Urinary bladder (tissue), 4 donors: ENCODE results near the gene SUFU. TPM values are rescaled to one million over a fixed set of nuclear protein-coding genes. Genes with fewer than 3 reads are reported as not detected.

ENCODE experiments used
- DNase-seq: peaks from one replicate; pipeline ENCODE4 v3.0.0-alpha.2; 2015; ENCODE audit errors: extremely low spot score
- H3K27ac ChIP-seq: one replicate; pipeline ENCODE4 v1.5.1; 2013; ENCODE audit warnings: low read depth, mild to moderate bottlenecking, moderate library complexity
- H3K36me3 ChIP-seq: one replicate; pipeline ENCODE4 v1.6.1; 2013; ENCODE audit warnings: mild to moderate bottlenecking, moderate library complexity; ENCODE audit not compliant: insufficient read depth
- H3K4me1 ChIP-seq: one replicate; pipeline ENCODE4 v1.6.1; 2013; ENCODE audit warnings: mild to moderate bottlenecking, moderate library complexity; ENCODE audit not compliant: insufficient read depth
- H3K4me3 ChIP-seq: one replicate; pipeline ENCODE4 v1.5.1; 2013; ENCODE audit warnings: low read depth, low read length
- WGBS: extraction: QIAGEN DNeasy Blood & Tissue Kit; methylation state at CpG from one replicate; pipeline ENCODE4 v1.1.7; 2013; 5-methylcytosine and 5-hydroxymethylcytosine counted together
- polyA plus RNA-seq: library from polyadenylated mRNA; stranded (reverse); fragments of 200-250 nt; gene quantifications from one replicate; pipeline ENCODE4 v1.2.3, GENCODE V29; 2013
- total RNA-seq: library from RNA; depleted of rRNA; stranded (reverse); fragments of >200 nt; gene quantifications from one replicate; pipeline ENCODE4 v1.2.3, GENCODE V29; 2014
- donor health status: healthy with polysubstance abuse.
- donor health status: healthy.

Gene SUFU
- total and polyA plus RNA-seq, 2 donors: 8.1 to 11.2 TPM

DNA sequence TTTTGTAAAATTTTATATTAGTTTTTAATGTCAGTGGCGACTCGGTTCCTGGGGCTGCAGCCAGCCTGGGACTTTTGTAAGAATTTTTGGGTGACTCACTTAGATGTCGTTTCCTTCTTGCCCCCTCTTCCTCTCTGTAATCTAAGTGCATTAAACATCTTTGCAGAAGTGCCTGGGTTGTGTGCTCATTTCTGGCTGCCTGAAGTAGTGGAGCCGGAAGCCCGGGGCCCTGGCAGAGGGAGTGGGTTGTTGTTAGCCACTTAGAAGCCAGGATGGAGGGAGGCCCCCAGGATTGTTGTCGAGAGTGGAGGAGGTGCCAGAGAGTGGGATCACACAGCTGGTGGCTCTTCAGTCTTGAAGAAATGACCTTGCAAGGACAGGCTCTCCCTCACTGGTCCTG, 129.5 kb downstream of the SUFU start:
- WGBS: 6% methylated on average over 6 of the region's 6 CpGs
- H3K36me3 ChIP-seq: no peaks in the 10 kb centered on the region
- H3K27ac ChIP-seq: peak overlapping the region; percentile 76
- no peak overlapping the region for H3K4me3 ChIP-seq
- no peak for DNase-seq
- no peaks in the 10 kb centered on the region for H3K4me1 ChIP-seq

DNA sequence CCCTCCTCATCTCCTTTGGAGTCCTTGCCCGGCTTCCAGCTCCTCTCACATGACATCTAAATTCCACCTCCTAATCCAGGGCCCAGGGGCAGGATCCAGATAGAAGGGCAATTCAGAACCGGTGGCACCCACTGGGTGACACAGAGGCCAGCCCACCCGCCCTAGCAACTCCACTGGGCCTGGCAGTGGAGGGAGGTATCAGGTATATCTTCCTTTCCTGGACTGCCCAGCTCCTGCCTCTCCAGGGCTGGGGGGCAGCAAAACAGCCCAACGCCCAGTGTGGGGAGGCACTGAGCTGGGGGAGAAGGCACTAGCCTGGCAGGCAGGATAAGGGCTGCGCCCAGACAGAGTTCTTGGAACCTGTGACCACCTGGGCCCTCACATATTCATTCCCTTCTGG, 130.1 kb downstream of the SUFU start:
- WGBS: 86% methylated on average over 5 of the region's 5 CpGs

DNA sequence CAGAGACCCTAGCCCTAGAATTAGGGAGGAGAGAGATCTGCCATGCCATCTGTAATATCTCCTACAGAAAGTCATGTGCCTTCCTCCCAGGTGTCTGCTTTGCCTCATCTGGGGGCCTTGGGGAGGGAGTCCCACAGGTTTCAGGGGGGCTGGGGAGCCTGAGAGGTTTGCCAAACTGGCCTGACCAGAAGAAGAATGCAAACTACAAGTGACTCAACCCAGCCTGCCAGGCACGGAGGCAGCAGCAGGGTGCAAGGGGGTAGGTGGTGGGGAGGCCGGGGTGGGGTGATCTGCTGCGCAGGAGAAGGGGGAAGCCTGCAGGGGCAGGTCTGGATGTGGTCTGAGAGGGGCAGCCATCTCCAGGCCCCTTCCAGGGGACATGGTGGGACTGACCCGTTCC, 130.9 kb downstream of the SUFU start:
- DNase-seq: peak; percentile 66
- H3K36me3 ChIP-seq: no peaks in the 10 kb centered on the region
- no peak overlapping the region for H3K27ac ChIP-seq
- H3K4me1 ChIP-seq: no peaks in the 10 kb centered on the region
- WGBS: 61% methylated on average over 4 of the region's 4 CpGs
- H3K4me3 ChIP-seq: no peak overlapping the region

More for the DNA sequence above, 130.1 kb downstream of the SUFU start:
- no peak overlapping the region for H3K4me3 ChIP-seq
- no peak for DNase-seq
- no peaks in the 10 kb centered on the region for H3K4me1 ChIP-seq
- peak overlapping the region; percentile 76 for H3K27ac ChIP-seq
- H3K36me3 ChIP-seq: no peaks in the 10 kb centered on the region

DNA sequence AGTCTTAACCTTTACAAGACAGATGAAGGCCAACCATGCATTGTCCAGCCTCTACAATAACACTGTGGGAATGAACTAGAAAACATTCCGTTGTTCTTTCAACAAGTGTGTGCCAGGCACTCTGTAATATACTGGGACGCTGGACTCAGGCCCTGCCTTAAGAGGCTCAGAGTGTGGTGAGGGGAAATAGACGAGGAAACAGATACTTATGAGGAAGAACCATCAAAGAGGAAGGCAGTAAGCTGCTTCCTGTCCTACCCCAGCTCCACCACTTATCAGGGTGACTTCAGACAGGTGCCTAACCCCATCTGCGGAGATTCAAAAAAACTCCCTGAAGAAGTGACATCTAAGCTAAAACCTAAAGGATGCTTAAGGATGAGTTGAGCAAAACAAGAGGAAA, 131.6 kb downstream of the SUFU start:
- Histone ChIP-seq H3K36me3 (no peaks in the 10 kb centered on the region), H3K4me1 (no peaks in the 10 kb centered on the region), H3K27ac (no peak overlapping the region), H3K4me3 (no peak overlapping the region)
- 52% methylated on average over 4 of the region's 4 CpGs for WGBS
- DNase-seq: no peak

DNA sequence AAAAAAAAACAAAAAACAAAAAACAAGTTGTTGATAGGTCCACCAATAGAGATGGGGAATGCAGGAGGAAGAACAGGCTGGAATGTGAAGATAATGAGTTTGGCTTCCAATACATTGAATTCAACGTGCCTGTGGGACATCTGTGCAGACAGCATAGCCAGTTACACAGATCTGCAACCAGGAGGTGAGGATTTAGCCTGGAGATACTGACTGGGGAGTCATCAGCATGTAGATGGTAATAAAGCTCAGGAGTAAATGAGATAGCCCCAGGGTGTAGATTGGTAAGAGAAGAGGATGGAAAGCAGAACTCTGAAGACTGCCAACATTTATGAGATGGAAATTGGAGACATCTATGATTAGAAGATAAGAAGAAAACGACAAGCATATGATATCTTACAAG, 135.8 kb downstream of the SUFU start:
- no peak overlapping the region for H3K4me3 ChIP-seq
- DNase-seq: no peak
- no peaks in the 10 kb centered on the region for H3K36me3 ChIP-seq
- WGBS: 18% methylated on average over 2 of the region's 2 CpGs
- H3K27ac ChIP-seq: no peak overlapping the region
- H3K4me1 ChIP-seq: no peaks in the 10 kb centered on the region

DNA sequence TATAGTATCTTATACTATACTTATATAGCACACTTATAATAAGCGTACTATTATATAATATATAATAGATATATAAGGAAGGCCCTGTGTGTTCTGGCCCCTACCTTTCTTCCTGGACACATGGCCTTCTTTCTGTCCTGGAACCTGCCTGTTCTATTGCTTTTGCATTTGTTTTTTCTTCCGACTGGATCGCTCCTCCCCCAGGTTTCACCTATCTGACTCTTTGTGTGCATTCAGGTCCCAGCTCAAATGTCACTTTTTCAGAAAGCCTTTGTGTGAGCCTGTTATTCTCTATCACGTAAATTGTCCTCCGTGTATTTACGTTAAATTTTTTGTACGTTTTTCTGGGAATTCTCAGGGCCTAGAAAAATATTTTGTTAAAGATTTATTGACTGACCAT, 137.6 kb downstream of the SUFU start:
- no peaks in the 10 kb centered on the region for H3K36me3 ChIP-seq
- WGBS: 27% methylated on average over 7 of the region's 7 CpGs
- peak overlapping the region; percentile 92 for H3K27ac ChIP-seq
- H3K4me3 ChIP-seq: peak overlapping the region; percentile 89
- DNase-seq: no peak
- H3K4me1 ChIP-seq: no peaks in the 10 kb centered on the region

DNA sequence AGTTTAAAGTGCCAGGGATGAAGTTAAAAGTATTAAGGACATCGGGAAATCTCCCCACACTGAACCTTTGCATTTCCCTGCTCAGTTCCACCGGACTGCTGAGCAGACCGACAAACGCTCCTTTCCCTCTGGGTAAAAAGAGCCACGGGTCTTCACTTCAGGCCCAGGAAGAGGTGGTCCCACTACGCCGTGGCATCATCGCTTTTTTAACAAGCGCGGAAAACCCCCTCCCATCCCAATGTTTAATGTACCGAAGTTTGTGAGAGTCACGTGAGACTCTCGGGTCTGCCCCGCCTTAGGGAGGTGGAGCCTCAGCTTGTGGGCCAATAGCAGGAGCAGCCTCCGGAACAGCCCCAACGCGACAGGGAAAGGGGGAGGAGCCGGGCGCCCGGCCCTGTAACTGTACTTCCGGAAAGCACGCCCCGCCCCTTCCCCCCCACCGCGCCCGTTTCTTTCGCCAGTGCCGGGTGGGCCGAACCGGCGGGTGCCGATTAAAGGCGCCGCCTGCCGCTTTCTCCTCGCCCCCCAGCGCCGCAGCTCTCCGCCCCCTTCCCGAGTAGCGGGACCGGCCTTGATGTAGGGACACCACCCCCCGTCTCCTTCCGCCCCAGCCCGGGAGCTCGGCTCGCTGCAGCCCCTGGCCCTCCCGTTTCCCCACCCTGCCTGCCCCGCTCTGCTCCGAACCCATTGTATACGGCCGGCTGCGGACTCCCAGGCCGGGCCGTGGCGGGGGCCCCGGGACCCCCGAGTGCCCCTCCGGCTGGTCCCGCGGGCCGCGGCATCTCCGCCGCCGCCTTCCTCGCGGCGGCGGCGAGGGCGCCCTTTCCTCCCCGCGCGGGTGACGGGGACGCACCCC, 138.3 kb downstream of the SUFU start:
- peak; percentile 97 for DNase-seq
- no peaks in the 10 kb centered on the region for H3K4me1 ChIP-seq
- peak overlapping the region; percentile 89 for H3K4me3 ChIP-seq
- H3K36me3 ChIP-seq: no peaks in the 10 kb centered on the region
- peak overlapping the region; percentile 98 for H3K27ac ChIP-seq
- 1% methylated on average over 77 of the region's 77 CpGs for WGBS

DNA sequence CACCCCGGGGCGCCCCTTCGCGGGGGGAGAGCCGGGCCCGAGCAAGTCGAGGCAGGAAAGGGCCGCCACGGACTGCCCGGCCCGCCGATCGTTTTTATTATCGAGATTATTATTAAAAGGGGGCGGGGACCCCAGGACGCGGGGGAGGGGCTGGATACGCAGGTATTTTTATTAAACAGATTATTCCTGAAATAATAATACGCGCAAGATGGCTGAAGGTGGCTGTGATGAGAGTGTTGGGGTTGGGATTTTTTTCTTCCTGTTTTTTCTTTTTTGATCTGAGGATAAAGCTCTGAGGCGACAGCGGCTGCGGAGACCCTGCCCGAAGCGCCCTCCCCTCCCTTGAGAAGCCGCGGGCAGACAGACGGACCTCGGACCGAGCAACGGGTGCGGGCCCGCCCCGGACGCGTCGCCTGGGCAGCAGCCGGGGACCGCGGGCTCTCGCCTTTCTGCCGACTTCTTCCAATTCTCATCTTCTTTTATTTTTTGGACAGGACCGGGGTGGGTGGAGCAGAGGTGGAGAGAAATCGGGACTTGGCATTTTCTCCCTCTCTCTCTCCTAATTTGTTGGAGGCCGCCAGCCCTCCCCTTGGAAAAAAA, 139.1 kb downstream of the SUFU start:
- no peaks in the 10 kb centered on the region for H3K36me3 ChIP-seq
- peak overlapping the region; percentile 89 for H3K4me3 ChIP-seq
- under 1% methylated on average over 45 of the region's 45 CpGs for WGBS
- H3K4me1 ChIP-seq: no peaks in the 10 kb centered on the region
- peak overlapping the region; percentile 98 for H3K27ac ChIP-seq
- DNase-seq: no peak

DNA sequence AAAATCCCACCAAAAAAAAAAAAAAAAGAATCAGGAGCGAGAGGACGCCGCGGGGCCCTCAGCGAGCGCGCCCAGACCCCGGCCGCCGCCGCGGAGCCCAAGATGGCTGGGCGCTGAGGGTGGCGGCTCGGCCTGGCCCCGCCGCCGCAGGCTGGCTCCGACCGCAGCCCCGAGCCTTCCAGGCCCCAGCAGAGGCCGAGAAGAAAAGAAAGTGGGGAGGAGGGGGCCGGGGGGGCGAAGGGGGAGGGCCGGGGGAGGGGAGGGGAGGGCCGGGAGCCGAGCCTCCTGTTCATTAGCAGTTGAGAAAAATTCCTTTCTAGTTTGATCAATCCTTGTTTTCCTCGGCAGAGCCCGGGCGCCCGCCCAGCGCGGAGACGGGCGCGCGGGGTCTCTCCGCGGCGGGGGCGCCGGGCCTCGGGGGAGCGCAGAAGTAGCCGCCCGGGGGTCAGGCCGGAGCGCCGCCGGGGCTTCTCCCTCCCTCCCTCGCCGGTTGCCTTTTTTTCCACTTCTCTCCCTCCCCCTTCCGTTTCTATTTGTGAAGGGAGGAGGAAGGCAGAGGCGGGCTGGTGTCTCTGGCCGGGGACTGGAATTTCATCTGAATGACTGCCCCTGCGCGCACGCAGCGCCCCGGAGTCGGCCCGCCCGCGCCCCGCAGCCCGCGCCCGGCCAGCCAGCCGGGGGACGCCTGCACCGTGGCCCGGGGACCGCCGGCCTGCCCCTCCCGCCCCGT, 139.7 kb downstream of the SUFU start:
- peak overlapping the region; percentile 89 for H3K4me3 ChIP-seq
- DNase-seq: no peak
- H3K36me3 ChIP-seq: no peaks in the 10 kb centered on the region
- WGBS: under 1% methylated on average over 72 of the region's 76 CpGs
- no peaks in the 10 kb centered on the region for H3K4me1 ChIP-seq
- H3K27ac ChIP-seq: peak overlapping the region; percentile 98

DNA sequence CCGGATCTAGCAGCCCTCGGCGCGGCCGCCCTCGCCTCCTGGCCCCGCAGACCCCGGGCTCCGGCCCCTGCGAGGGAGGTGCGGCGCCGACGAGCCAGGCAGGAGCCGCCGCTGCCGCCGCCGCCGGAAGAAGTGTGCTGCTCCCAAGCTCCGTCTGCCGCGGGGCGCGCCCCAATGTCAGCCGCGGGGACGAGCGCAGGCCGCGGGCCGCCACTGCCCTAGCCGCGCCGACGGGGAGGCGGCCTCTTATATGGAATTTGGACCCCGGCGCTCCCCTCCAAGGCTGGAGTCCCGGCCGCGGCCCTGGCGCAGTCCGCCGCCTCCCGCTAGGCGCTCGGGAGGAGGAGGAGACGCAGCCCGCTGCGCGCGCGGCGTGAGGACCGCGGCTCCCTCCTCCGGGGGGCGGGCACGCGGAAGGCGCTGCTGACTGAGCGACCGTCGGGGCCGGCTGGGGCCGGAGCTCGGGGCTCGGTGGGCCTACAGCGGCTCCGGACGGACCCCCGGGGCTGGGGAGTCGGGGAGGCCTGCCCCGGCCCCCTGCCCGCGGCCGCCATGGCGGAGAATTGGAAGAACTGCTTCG, 140.4 kb downstream of the SUFU start, which contains the start of gene TRIM8:
Gene TRIM8 (plus strand): TSS at position 414 of the 580 bp plus-strand sequence. CDS start 139 bp downstream, at position 553.
- WGBS: under 1% methylated on average over 80 of the region's 80 CpGs

DNA sequence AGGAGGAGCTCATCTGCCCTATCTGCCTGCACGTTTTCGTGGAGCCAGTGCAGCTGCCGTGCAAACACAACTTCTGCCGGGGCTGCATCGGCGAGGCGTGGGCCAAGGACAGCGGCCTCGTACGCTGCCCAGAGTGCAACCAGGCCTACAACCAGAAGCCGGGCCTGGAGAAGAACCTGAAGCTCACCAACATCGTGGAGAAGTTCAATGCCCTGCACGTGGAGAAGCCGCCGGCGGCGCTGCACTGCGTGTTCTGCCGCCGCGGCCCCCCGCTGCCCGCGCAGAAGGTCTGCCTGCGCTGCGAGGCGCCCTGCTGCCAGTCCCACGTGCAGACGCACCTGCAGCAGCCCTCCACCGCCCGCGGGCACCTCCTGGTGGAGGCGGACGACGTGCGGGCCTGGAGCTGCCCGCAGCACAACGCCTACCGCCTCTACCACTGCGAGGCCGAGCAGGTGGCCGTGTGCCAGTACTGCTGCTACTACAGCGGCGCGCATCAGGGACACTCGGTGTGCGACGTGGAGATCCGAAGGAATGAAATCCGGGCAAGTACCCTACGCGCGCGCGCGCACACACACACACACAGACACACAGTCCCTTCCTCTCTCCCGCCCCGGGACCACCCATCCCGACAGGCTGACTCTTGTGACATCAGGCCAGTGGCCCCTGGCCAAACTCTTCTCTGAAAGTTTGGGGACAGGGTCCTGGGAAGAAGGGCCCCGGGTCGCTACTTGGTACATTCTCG, 141.0 kb downstream of the SUFU start:
- DNase-seq: no peak
- H3K4me1 ChIP-seq: no peaks in the 10 kb centered on the region
- under 1% methylated on average over 62 of the region's 62 CpGs for WGBS

More for the DNA sequence above, 140.4 kb downstream of the SUFU start, which contains the start of gene TRIM8:
- no peak for DNase-seq
- Histone ChIP-seq H3K4me1 (no peaks in the 10 kb centered on the region), H3K27ac (peak within 1 kb of the TSS; percentile 98), H3K36me3 (no peaks in the 10 kb centered on the region), H3K4me3 (peak within 1 kb of the TSS; percentile 89)

DNA sequence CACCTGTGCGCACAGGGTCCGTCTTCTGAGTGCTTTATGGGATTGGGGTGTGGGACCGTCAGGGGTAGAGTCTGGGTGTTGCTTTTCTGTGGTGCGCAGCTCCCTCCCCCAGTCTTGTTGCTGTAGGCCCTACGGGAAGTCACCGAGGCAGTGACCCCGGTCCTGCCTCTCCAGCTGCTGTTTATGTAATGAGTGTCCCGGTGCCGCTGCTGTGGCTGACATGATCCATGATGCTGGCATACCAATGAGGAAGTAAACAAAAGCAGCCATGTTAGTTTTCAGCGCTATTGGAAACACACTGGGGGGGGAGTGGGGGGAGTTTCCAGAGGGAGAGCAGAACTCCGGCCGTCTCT, 141.6 kb downstream of the SUFU start:
- WGBS: under 1% methylated on average over 12 of the region's 12 CpGs
- peak overlapping the region; percentile 98 for H3K27ac ChIP-seq
- H3K4me1 ChIP-seq: no peaks in the 10 kb centered on the region
- DNase-seq: no peak
- H3K36me3 ChIP-seq: no peaks in the 10 kb centered on the region
- H3K4me3 ChIP-seq: peak overlapping the region; percentile 89

More for the DNA sequence above, 141.0 kb downstream of the SUFU start:
- no peaks in the 10 kb centered on the region for H3K36me3 ChIP-seq
- H3K4me3 ChIP-seq: peak overlapping the region; percentile 89
- H3K27ac ChIP-seq: peak overlapping the region; percentile 98
